Activated CD8-positive, alpha-beta T cell treated with anti-CD3 and anti-CD28 coated beads for 36 hours (primary cell): ENCODE results near the gene ADORA2A. TPM values are rescaled to one million over a fixed set of nuclear protein-coding genes. Genes with fewer than 3 reads are reported as not detected.

Experiments
- ATAC-seq: fragments of 200-7000 bp; cut with Tn5 transposase; one replicate; pipeline ENCODE4 v1.10.0; 2021; ENCODE audit warnings: mild to moderate bottlenecking, moderate library complexity
- CTCF ChIA-PET: fragments of 350-600 bp; sonication (Branson Sonifier 250); formaldehyde crosslinking; loops from one replicate; lab custom pipeline; 2021; ENCODE audit warnings: antibody characterized with exemption; lab: Charles Lee
- POLR2A ChIA-PET: fragments of 350-600 bp; sonication (Branson Sonifier 250); formaldehyde crosslinking; loops from one replicate; lab custom pipeline; 2021; ENCODE audit warnings: antibody characterized with exemption; lab: Charles Lee
- DNase-seq: peaks from one replicate; pipeline ENCODE4 v3.0.0-alpha.2; 2020
- H3K27ac Mint-ChIP-seq: one replicate; pipeline ENCODE4 v1.8.0; 2021; ENCODE audit warnings: mild to moderate bottlenecking, mixed read lengths
- H3K27me3 Mint-ChIP-seq: one replicate; pipeline ENCODE4 v1.8.0; 2021; ENCODE audit warnings: mixed read lengths
- H3K36me3 Mint-ChIP-seq: one replicate; pipeline ENCODE4 v1.8.0; 2021; ENCODE audit warnings: low read depth, mixed read lengths
- H3K4me1 Mint-ChIP-seq: one replicate; pipeline ENCODE4 v1.8.0; 2021; ENCODE audit warnings: low read depth, mixed read lengths
- H3K4me3 Mint-ChIP-seq: one replicate; pipeline ENCODE4 v1.8.0; 2021; ENCODE audit warnings: mild to moderate bottlenecking, moderate library complexity, mixed read lengths
- H3K9me3 Mint-ChIP-seq: one replicate; pipeline ENCODE4 v1.8.0; 2021; ENCODE audit warnings: mixed read lengths
- intact Hi-C: fragments of 100-400 bp; cut with micrococcal nuclease; formaldehyde crosslinking; loops from one replicate; pipeline ENCODE4 v1.10.0; 2022
- total RNA-seq, 2 experiments: library from RNA; stranded (reverse); gene quantifications; one replicate each; pipeline ENCODE4 v1.2.3, GENCODE V29; 2021
- TF ChIP-seq, protein P1 (sequence below): fragments of 200-600 bp; IDR thresholded peaks from one replicate; pipeline ENCODE4 v1.8.0; 2022; ENCODE audit warnings: antibody characterized with exemption, mild to moderate bottlenecking

The ADORA2A gene
- total RNA-seq, 2 experiments from 2014 or later, result 41.4 to 42.9 TPM

DNA sequence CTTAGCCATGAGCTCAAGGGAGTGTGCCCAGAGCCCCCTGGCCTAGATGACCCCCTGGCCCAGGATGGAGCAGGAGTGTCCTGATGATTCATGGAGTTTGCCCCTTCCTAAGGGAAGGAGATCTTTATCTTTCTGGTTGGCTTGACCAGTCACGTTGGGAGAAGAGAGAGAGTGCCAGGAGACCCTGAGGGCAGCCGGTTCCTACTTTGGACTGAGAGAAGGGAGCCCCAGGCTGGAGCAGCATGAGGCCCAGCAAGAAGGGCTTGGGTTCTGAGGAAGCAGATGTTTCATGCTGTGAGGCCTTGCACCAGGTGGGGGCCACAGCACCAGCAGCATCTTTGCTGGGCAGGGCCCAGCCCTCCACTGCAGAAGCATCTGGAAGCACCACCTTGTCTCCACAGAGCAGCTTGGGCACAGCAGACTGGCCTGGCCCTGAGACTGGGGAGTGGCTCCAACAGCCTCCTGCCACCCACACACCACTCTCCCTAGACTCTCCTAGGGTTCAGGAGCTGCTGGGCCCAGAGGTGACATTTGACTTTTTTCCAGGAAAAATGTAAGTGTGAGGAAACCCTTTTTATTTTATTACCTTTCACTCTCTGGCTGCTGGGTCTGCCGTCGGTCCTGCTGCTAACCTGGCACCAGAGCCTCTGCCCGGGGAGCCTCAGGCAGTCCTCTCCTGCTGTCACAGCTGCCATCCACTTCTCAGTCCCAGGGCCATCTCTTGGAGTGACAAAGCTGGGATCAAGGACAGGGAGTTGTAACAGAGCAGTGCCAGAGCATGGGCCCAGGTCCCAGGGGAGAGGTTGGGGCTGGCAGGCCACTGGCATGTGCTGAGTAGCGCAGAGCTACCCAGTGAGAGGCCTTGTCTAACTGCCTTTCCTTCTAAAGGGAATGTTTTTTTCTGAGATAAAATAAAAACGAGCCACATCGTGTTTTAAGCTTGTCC is 14.3 kb downstream of the ADORA2A start:
- peak overlapping the region; percentile 82 for H3K27ac Mint-ChIP-seq
- H3K9me3 Mint-ChIP-seq, result no peaks in the 10 kb centered on the region
- no peak for ATAC-seq
- ChIA-PET CTCF (interaction anchor here (0.5 to 1.5 kb wide), 2 partner anchors 18 to 66 kb away, joined by 4 to 8 read pairs; no protein-coding TSS in a partner anchor), POLR2A (interaction anchor here (0.7 to 1.4 kb wide), 2 partner anchors 11 to 14 kb away, joined by 3 to 4 read pairs; partner anchors contain the start of gene ADORA2A)
- peaks cover 91% of the 10 kb centered on the region for H3K4me1 Mint-ChIP-seq
- TF ChIP-seq, protein P1, sequence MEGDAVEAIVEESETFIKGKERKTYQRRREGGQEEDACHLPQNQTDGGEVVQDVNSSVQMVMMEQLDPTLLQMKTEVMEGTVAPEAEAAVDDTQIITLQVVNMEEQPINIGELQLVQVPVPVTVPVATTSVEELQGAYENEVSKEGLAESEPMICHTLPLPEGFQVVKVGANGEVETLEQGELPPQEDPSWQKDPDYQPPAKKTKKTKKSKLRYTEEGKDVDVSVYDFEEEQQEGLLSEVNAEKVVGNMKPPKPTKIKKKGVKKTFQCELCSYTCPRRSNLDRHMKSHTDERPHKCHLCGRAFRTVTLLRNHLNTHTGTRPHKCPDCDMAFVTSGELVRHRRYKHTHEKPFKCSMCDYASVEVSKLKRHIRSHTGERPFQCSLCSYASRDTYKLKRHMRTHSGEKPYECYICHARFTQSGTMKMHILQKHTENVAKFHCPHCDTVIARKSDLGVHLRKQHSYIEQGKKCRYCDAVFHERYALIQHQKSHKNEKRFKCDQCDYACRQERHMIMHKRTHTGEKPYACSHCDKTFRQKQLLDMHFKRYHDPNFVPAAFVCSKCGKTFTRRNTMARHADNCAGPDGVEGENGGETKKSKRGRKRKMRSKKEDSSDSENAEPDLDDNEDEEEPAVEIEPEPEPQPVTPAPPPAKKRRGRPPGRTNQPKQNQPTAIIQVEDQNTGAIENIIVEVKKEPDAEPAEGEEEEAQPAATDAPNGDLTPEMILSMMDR, result no peak
- no peaks in the 10 kb centered on the region for H3K27me3 Mint-ChIP-seq
- peaks cover 61% of the 10 kb centered on the region for H3K36me3 Mint-ChIP-seq
- H3K4me3 Mint-ChIP-seq, result no peak overlapping the region
- intact Hi-C loops, result no loop called here
- DNase-seq, result no peak

DNA sequence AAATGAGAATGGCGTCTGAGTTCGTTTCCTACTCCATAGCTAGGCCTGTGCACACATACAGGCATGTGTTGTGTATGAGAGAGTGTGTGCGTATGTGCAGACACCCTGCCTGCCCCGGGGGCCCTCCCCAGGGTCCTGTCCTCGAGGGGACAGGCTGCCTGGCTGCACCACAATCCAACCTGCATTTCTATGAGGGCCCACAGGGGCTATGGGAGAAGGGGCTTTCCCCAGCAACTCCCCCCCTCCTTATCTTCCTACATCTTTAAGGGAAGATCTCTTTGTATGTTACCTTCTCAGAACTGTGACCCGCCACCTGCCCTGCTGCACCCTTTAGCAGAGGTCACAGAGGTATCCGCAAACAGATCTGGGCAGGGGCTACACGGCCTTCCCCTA is 14.9 kb downstream of the ADORA2A start:
- intact Hi-C loops, result no loop called here
- CTCF ChIA-PET, result interaction anchor here (0.5 to 1.5 kb wide), 2 partner anchors 19 to 66 kb away, joined by 4 to 8 read pairs; no protein-coding TSS in a partner anchor
- ATAC-seq, result no peak

DNA sequence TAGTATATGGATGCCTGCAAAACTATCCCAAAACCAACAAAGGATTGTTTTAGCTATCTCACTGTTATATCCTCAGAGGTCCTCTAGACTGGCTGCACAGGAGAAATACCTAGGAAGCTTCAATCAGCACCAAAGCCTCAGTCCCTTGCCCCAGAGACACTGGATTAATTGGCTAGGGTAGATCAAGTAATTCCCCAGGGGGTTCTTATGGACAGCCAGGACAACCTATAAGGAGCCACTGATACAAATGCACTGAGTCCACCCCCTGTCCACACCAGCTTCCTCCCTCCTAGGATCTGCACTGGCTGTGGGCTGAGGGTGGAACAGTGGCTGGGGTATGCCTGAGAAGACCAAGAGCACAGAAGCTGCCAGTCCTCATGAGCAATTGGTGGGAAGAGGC is 16.3 kb downstream of the ADORA2A start:
- peak overlapping the region; percentile 82 for H3K27ac Mint-ChIP-seq
- CTCF ChIA-PET, result interaction anchor here (1.4 kb wide), 2 partner anchors 9 to 19 kb away, joined by 3 to 5 read pairs; no protein-coding TSS in a partner anchor
- peaks cover 45% of the 10 kb centered on the region for H3K36me3 Mint-ChIP-seq
- no peak overlapping the region for H3K4me3 Mint-ChIP-seq
- TF ChIP-seq, protein P1, result no peak
- POLR2A ChIA-PET, result interaction anchor here (0.7 to 3.6 kb wide), 6 partner anchors 9 to 35 kb away, joined by 3 to 21 read pairs (median 4); partner anchors contain the start of gene ADORA2A
- DNase-seq (no peak), ATAC-seq (no peak)
- H3K27me3 Mint-ChIP-seq, result no peaks in the 10 kb centered on the region
- H3K9me3 Mint-ChIP-seq, result no peaks in the 10 kb centered on the region
- peaks cover 72% of the 10 kb centered on the region for H3K4me1 Mint-ChIP-seq
- intact Hi-C loops, result no loop called here

More for the DNA sequence above, 14.9 kb downstream of the ADORA2A start:
- Mint-ChIP-seq H3K36me3 (peaks cover 57% of the 10 kb centered on the region), H3K9me3 (no peaks in the 10 kb centered on the region), H3K4me1 (peaks cover 85% of the 10 kb centered on the region), H3K27ac (peak overlapping the region; percentile 82), H3K27me3 (no peaks in the 10 kb centered on the region), H3K4me3 (no peak overlapping the region)
- TF ChIP-seq, protein P1, result no peak
- DNase-seq, result no peak
- POLR2A ChIA-PET, result interaction anchor here (0.7 to 3.6 kb wide), 3 partner anchors 8 to 15 kb away, joined by 3 to 21 read pairs (median 4); partner anchors contain the start of gene ADORA2A

DNA sequence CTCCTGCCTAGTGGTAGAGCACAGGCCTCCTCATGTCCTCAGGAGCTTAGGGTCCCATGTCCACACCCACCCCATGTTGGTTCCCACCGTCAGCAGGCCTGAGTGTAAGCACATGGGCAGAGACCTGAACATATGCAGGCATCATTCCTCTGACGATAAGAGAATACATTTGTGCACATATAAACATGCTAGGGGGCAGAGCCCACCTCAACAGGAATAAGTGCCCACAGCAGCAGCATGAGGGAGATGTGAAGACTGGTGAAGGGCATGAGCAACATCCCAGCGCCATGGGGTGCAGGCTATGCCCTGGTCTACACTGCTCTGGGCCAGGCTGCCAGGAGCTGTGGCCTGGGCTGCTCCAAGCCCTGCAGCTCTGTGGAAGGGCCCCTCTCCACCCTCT is 16.9 kb downstream of the ADORA2A start:
- H3K4me1 Mint-ChIP-seq, result peaks cover 69% of the 10 kb centered on the region
- peak overlapping the region; percentile 69 for H3K27ac Mint-ChIP-seq
- H3K27me3 Mint-ChIP-seq, result no peaks in the 10 kb centered on the region
- H3K9me3 Mint-ChIP-seq, result no peaks in the 10 kb centered on the region
- TF ChIP-seq, protein P1, result no peak
- DNase-seq, result no peak
- POLR2A ChIA-PET, result interaction anchor here (0.9 to 3.6 kb wide), 7 partner anchors 10 to 24 kb away, joined by 3 to 21 read pairs (median 6); partner anchors contain the start of gene ADORA2A
- ATAC-seq, result no peak
- intact Hi-C loops, result no loop called here
- peaks cover 43% of the 10 kb centered on the region for H3K36me3 Mint-ChIP-seq
- H3K4me3 Mint-ChIP-seq, result no peak overlapping the region
- CTCF ChIA-PET, result interaction anchor here (1.4 kb wide), 2 partner anchors 9 to 20 kb away, joined by 3 to 5 read pairs; no protein-coding TSS in a partner anchor
